Ishikawa (cell line): ENCODE measurements around the gene WNT8B.

Source experiments
- CEBPB ChIP-seq: IDR thresholded peaks from 2 replicates; pipeline ENCODE4 v1.6.1; 2012
- EP300 ChIP-seq: IDR thresholded peaks from 2 replicates; pipeline ENCODE4 v1.6.1; 2012; ENCODE audit warnings: borderline replicate concordance
- MAX ChIP-seq: IDR thresholded peaks from 2 replicates; pipeline ENCODE4 v1.6.1; 2012
- REST ChIP-seq: IDR thresholded peaks from 2 replicates; pipeline ENCODE4 v1.6.1; 2012; ENCODE audit warnings: low read depth, mild to moderate bottlenecking
- TAF1 ChIP-seq: IDR thresholded peaks from 2 replicates; pipeline ENCODE4 v1.6.1; 2012; ENCODE audit warnings: low read depth, mild to moderate bottlenecking
- TCF12 ChIP-seq: IDR thresholded peaks from 2 replicates; pipeline ENCODE4 v1.6.1; 2012; ENCODE audit warnings: low read depth
- TEAD4 ChIP-seq: IDR thresholded peaks from 2 replicates; pipeline ENCODE4 v1.6.1; 2012
- YY1 ChIP-seq: IDR thresholded peaks from 2 replicates; pipeline ENCODE4 v1.6.1; 2012; ENCODE audit warnings: low read depth
- ZBTB7A ChIP-seq: IDR thresholded peaks from 2 replicates; pipeline ENCODE4 v1.6.1; 2012; ENCODE audit warnings: low read depth
- TF ChIP-seq, protein P1 (sequence below): IDR thresholded peaks from 2 replicates; pipeline ENCODE4 v1.6.1; 2012

GRCh38 chr10:100528921-100529474, 66.2 kb downstream of the WNT8B start:
- TF ChIP-seq YY1 (no peak), TCF12 (no peak), TAF1 (no peak), CEBPB (no peak), REST (no peak), EP300 (no peak), MAX (no peak; the same call in 1 of the 2 replicates), ZBTB7A (no peak), TEAD4 (no peak)
- TF ChIP-seq, protein P1, sequence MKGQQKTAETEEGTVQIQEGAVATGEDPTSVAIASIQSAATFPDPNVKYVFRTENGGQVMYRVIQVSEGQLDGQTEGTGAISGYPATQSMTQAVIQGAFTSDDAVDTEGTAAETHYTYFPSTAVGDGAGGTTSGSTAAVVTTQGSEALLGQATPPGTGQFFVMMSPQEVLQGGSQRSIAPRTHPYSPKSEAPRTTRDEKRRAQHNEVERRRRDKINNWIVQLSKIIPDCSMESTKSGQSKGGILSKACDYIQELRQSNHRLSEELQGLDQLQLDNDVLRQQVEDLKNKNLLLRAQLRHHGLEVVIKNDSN = no peak
